Motor neuron (in vitro differentiated cells): ENCODE results near the gene ITGB5. TPM values are rescaled to one million over a fixed set of nuclear protein-coding genes. Genes with fewer than 3 reads are reported as not detected.

Source experiments
- ATAC-seq, 8 experiments: fragments of 200-7000 bp; cut with Tn5 transposase; replicated peaks in 6 of 8; 2 replicates each; pipeline ENCODE4 v1.8.0; 2021; ENCODE audit warnings: mild to moderate bottlenecking in 8 of 8, moderate library complexity in 8 of 8
- H3K27ac ChIP-seq, 2 donors: fragments of 250-450 bp; sonication (Bioruptor Pico); 2 replicates each; pipeline ENCODE4 v1.9.0; 2021; ENCODE audit warnings: antibody characterized with exemption in 2 of 2, mild to moderate bottlenecking in 2 of 2, moderate library complexity in 1 of 2
- H3K4me1 ChIP-seq, 2 donors: fragments of 250-450 bp; sonication (Bioruptor Pico); replicated peaks in 1 of 2; 2 replicates each; pipeline ENCODE4 v1.6.1; 2021; ENCODE audit warnings: antibody characterized with exemption in 2 of 2, mild to moderate bottlenecking in 2 of 2, moderate library complexity in 1 of 2
- H3K4me3 ChIP-seq, 5 donors: fragments of 250-450 bp; sonication (Bioruptor Pico); 2 replicates each; pipeline ENCODE4 v1.9.0; 2021; ENCODE audit warnings: antibody characterized with exemption in 5 of 5, mild to moderate bottlenecking in 5 of 5, moderate library complexity in 4 of 5
- WGBS, 10 experiments: fragments of 450-650 bp; shearing (Covaris generic); methylation state at CpG; one replicate each; pipeline ENCODE4 v1.0.0; 2022; 5-methylcytosine and 5-hydroxymethylcytosine counted together
- in situ Hi-C, 9 experiments: fragments of 400-800 bp; cut with MboI; loops; one replicate each; pipeline ENCODE4 v1.15.0; 2021; ENCODE audit warnings: low sequenced_read_pairs in 9 of 9, low pct_unique_long_range_greater_than_20kb in 2 of 9; ENCODE audit not compliant: unreplicated experiment in 9 of 9
- total RNA-seq, 8 experiments: library from RNA; unstranded; fragments of 300-600 nt; gene quantifications; 2 replicates each; pipeline versions ENCODE4 v1.2.3 to v1.2.4, GENCODE V29; 2022

The ITGB5 gene
- total RNA-seq, 8 experiments from 2014 or later: 6.3 to 84.7 (median 14.6) TPM

- Histone ChIP-seq H3K4me3 (no peak overlapping the region), H3K4me1 (peaks cover 31 to 33% of the 10 kb centered on the region in 2 donors), H3K27ac (no peak overlapping the region)
- in situ Hi-C loops: loop anchor here in 1 of 9 experiments (25.0 kb wide), 1 partner anchor 666 kb away; no protein-coding TSS in a partner anchor
- ATAC-seq: no peak
- WGBS, 10 experiments: 46 to 100% (median 73%) methylated on average over 1 to 2 of the region's 2 CpGs; no CpG with 5 or more reads in 2 of the 10 experiments
Observed at GRCh38 chr3:124771083-124771445, 116.1 kb downstream of the ITGB5 start.

GRCh38 chr3:124770336-124771082 is 116.7 kb downstream of the ITGB5 start:
- WGBS, 10 experiments: 74 to 100% (median 91%) methylated on average over 2 to 4 of the region's 10 CpGs; no CpG with 5 or more reads in 5 of the 10 experiments
- Histone ChIP-seq H3K27ac (no peak overlapping the region), H3K4me1 (peaks cover 31 to 33% of the 10 kb centered on the region in 2 donors), H3K4me3 (no peak overlapping the region)
- in situ Hi-C loops: loop anchor here in 1 of 9 experiments (25.0 kb wide), 1 partner anchor 667 kb away; no protein-coding TSS in a partner anchor
- peak; percentile 28 to 75 (median 42) for ATAC-seq

GRCh38 chr3:124769462-124769861 is 117.7 kb downstream of the ITGB5 start:
- Histone ChIP-seq H3K4me1 (peaks cover 31 to 33% of the 10 kb centered on the region in 2 donors), H3K27ac (no peak overlapping the region), H3K4me3 (no peak overlapping the region)
- no peak for ATAC-seq
- 60 to 100% (median 80%) methylated on average over 2 to 5 of the region's 9 CpGs; no CpG with 5 or more reads in 4 of the 10 experiments for WGBS, 10 experiments
- in situ Hi-C loops: loop anchor here in 5 of 9 experiments (10.0 to 25.0 kb wide), 2 partner anchors 135 to 668 kb away; no protein-coding TSS in a partner anchor

- WGBS, 10 experiments: 30 to 90% (median 74%) methylated on average over 2 to 7 of the region's 7 CpGs; no CpG with 5 or more reads in 6 of the 10 experiments
- H3K4me1 ChIP-seq: peaks cover 31 to 33% of the 10 kb centered on the region in 2 donors
- peak in 3 of 8 experiments; percentile 14 to 80 (median 69) for ATAC-seq
- in situ Hi-C loops: loop anchor here in 5 of 9 experiments (10.0 to 25.0 kb wide), 2 partner anchors 136 to 668 kb away; no protein-coding TSS in a partner anchor
- no peak overlapping the region for H3K4me3 ChIP-seq
- H3K27ac ChIP-seq: no peak overlapping the region
Observed at GRCh38 chr3:124768812-124769211, 118.4 kb downstream of the ITGB5 start.

GRCh38 chr3:124767691-124768090 is 119.5 kb downstream of the ITGB5 start:
- ATAC-seq: no peak
- Histone ChIP-seq H3K27ac (no peak overlapping the region), H3K4me1 (peaks cover 23 to 24% of the 10 kb centered on the region in 2 donors), H3K4me3 (no peak overlapping the region)
- in situ Hi-C loops: loop anchor here in 5 of 9 experiments (10.0 to 25.0 kb wide), 2 partner anchors 137 to 670 kb away; no protein-coding TSS in a partner anchor
- WGBS, 10 experiments: 75 to 100% (median 97%) methylated on average over 1 to 6 of the region's 6 CpGs; no CpG with 5 or more reads in 3 of the 10 experiments

- no peak overlapping the region for H3K27ac ChIP-seq
- no peak for ATAC-seq
- WGBS, 10 experiments: 39 to 83% (median 65%) methylated on average over 1 to 4 of the region's 5 CpGs; no CpG with 5 or more reads in 2 of the 10 experiments
- peaks cover 19 to 20% of the 10 kb centered on the region in 2 donors for H3K4me1 ChIP-seq
- in situ Hi-C loops: loop anchor here in 5 of 9 experiments (10.0 to 25.0 kb wide), 2 partner anchors 138 to 670 kb away; no protein-coding TSS in a partner anchor
- no peak overlapping the region for H3K4me3 ChIP-seq
Observed at GRCh38 chr3:124767264-124767663, 119.9 kb downstream of the ITGB5 start.

GRCh38 chr3:124766113-124767095 is 120.8 kb downstream of the ITGB5 start:
- Histone ChIP-seq H3K4me1 (peaks cover 11 to 15% of the 10 kb centered on the region in 2 donors), H3K27ac (no peak overlapping the region), H3K4me3 (no peak overlapping the region)
- in situ Hi-C loops: loop anchor here in 5 of 9 experiments (10.0 to 25.0 kb wide), 2 partner anchors 138 to 671 kb away; no protein-coding TSS in a partner anchor
- no peak for ATAC-seq
- 40 to 100% (median 77%) methylated on average over 1 to 6 of the region's 16 CpGs; no CpG with 5 or more reads in 2 of the 10 experiments for WGBS, 10 experiments

GRCh38 chr3:124765197-124765840 is 121.8 kb downstream of the ITGB5 start:
- peaks cover 2 to 6% of the 10 kb centered on the region in 2 donors for H3K4me1 ChIP-seq
- in situ Hi-C loops: loop anchor here in 5 of 9 experiments (10.0 to 25.0 kb wide), 2 partner anchors 139 to 672 kb away; no protein-coding TSS in a partner anchor
- H3K27ac ChIP-seq: no peak overlapping the region
- no peak for ATAC-seq
- WGBS, 10 experiments: 62 to 100% (median 84%) methylated on average over 1 to 2 of the region's 5 CpGs; no CpG with 5 or more reads in 6 of the 10 experiments
- no peak overlapping the region for H3K4me3 ChIP-seq

GRCh38 chr3:124764746-124765145 is 122.4 kb downstream of the ITGB5 start:
- Histone ChIP-seq H3K27ac (no peak overlapping the region), H3K4me1 (peaks cover 0 to 2% of the 10 kb centered on the region in 2 donors), H3K4me3 (no peak overlapping the region)
- ATAC-seq: no peak
- in situ Hi-C loops: loop anchor here in 5 of 9 experiments (10.0 to 25.0 kb wide), 2 partner anchors 140 to 673 kb away; no protein-coding TSS in a partner anchor
- 50 to 100% (median 88%) methylated on average over 1 to 5 of the region's 5 CpGs; no CpG with 5 or more reads in 4 of the 10 experiments for WGBS, 10 experiments

GRCh38 chr3:124763644-124764358 is 123.4 kb downstream of the ITGB5 start:
- in situ Hi-C loops: loop anchor here in 5 of 9 experiments (10.0 to 25.0 kb wide), 2 partner anchors 141 to 674 kb away; no protein-coding TSS in a partner anchor
- ATAC-seq: no peak
- Histone ChIP-seq H3K4me1 (peaks cover 0 to 2% of the 10 kb centered on the region in 2 donors), H3K4me3 (no peak overlapping the region), H3K27ac (no peak overlapping the region)
- 33 to 95% (median 89%) methylated on average over 1 to 10 of the region's 15 CpGs; no CpG with 5 or more reads in 3 of the 10 experiments for WGBS, 10 experiments

- Histone ChIP-seq H3K27ac (no peak overlapping the region), H3K4me1 (peaks cover 0 to 2% of the 10 kb centered on the region in 2 donors), H3K4me3 (no peak overlapping the region)
- in situ Hi-C loops: loop anchor here in 5 of 9 experiments (10.0 to 25.0 kb wide), 2 partner anchors 142 to 674 kb away; no protein-coding TSS in a partner anchor
- WGBS, 10 experiments: 80 to 100% (median 90%) methylated on average over 2 to 4 of the region's 8 CpGs; no CpG with 5 or more reads in 7 of the 10 experiments
- no peak for ATAC-seq
Observed at GRCh38 chr3:124763206-124763605, 124.0 kb downstream of the ITGB5 start.
